Astrocyte of the cerebellum (primary cell): ENCODE results near the gene SLC1A3.

Source experiments
- DNase-seq: peaks from one replicate; pipeline ENCODE4 v3.0.0-alpha.2; 2011; ENCODE audit warnings: low read depth
- H3K4me3 ChIP-seq: 2 replicates; pipeline ENCODE4 v1.5.1; 2011; ENCODE audit warnings: mild to moderate bottlenecking, low read depth, low read length, moderate library complexity
- CTCF ChIP-seq: IDR thresholded peaks from 2 replicates; pipeline ENCODE4 v1.5.1; 2012; ENCODE audit warnings: low read length, low read depth, moderate library complexity, mild to moderate bottlenecking; ENCODE audit errors: missing control alignments
- in situ Hi-C: cut with HindIII; loops from 2 replicates; pipeline ENCODE4 v1.10.0; 2017; ENCODE audit warnings: low sequenced_read_pairs

Gene SLC1A3

GRCh38 chr5:36717131-36717695, 110.8 kb downstream of the SLC1A3 start:
- TF ChIP-seq CTCF = no peak
- DNase-seq = no peak
- H3K4me3 ChIP-seq = no peak overlapping the region
- in situ Hi-C loops = no loop called here

- in situ Hi-C loops = no loop called here
- TF ChIP-seq CTCF = no peak
- DNase-seq = no peak
Measured at GRCh38 chr5:36719282-36719681, 112.9 kb downstream of the SLC1A3 start.

GRCh38 chr5:36720688-36721087, 114.3 kb downstream of the SLC1A3 start:
- no peak for DNase-seq
- in situ Hi-C loops = loop anchor here (5.0 kb wide), 1 partner anchor 82 kb away; no protein-coding TSS in a partner anchor
- no peak for TF ChIP-seq CTCF
- H3K4me3 ChIP-seq = no peak overlapping the region

More at GRCh38 chr5:36719282-36719681, 112.9 kb downstream of the SLC1A3 start:
- no peak overlapping the region for H3K4me3 ChIP-seq

GRCh38 chr5:36721664-36722235, 115.3 kb downstream of the SLC1A3 start:
- DNase-seq = no peak
- in situ Hi-C loops = loop anchor here (5.0 kb wide), 1 partner anchor 81 kb away; no protein-coding TSS in a partner anchor
- no peak for TF ChIP-seq CTCF
- H3K4me3 ChIP-seq = no peak overlapping the region

GRCh38 chr5:36722900-36723299, 116.5 kb downstream of the SLC1A3 start:
- TF ChIP-seq CTCF = no peak
- DNase-seq = no peak
- in situ Hi-C loops = loop anchor here (5.0 kb wide), 1 partner anchor 79 kb away; no protein-coding TSS in a partner anchor
- H3K4me3 ChIP-seq = no peak overlapping the region

- no peak overlapping the region for H3K4me3 ChIP-seq
- TF ChIP-seq CTCF = no peak
- in situ Hi-C loops = loop anchor here (5.0 kb wide), 1 partner anchor 78 kb away; no protein-coding TSS in a partner anchor
- DNase-seq = no peak
Measured at GRCh38 chr5:36723912-36724311, 117.5 kb downstream of the SLC1A3 start.
